B cell (primary cell): ENCODE data around the gene SMIM35. TPM values are rescaled to one million over a fixed set of nuclear protein-coding genes. Genes with fewer than 3 reads are reported as not detected.

Experiments
- ATAC-seq: fragments of 200-7000 bp; cut with Tn5 transposase; one replicate; pipeline ENCODE4 v1.10.0; 2021; ENCODE audit warnings: low read depth, mild to moderate bottlenecking, moderate number of reproducible peaks, moderate library complexity
- CTCF ChIA-PET: fragments of 350-600 bp; sonication (Branson Sonifier 250); formaldehyde crosslinking; loops from one replicate; lab custom pipeline; 2021; ENCODE audit warnings: antibody characterized with exemption, inconsistent platforms; lab: Charles Lee
- POLR2A ChIA-PET: fragments of 350-600 bp; sonication (Branson Sonifier 250); formaldehyde crosslinking; loops from one replicate; lab custom pipeline; 2021; ENCODE audit warnings: antibody characterized with exemption; lab: Charles Lee
- DNase-seq: peaks from one replicate; pipeline ENCODE4 v3.0.0; 2013
- H2AFZ ChIP-seq: 2 replicates; pipeline ENCODE4 v1.6.1; 2012; ENCODE audit warnings: mild to moderate bottlenecking, low read depth, low read length; ENCODE audit not compliant: insufficient read depth, poor library complexity, severe bottlenecking
- H3K27ac ChIP-seq, 2 donors: 1 replicate in 1 of 2; 2 replicates in 1 of 2; pipeline ENCODE4 v1.5.1; 2012 to 2013; ENCODE audit warnings: low read length in 2 of 2, mild to moderate bottlenecking in 2 of 2, moderate library complexity in 1 of 2
- H3K27me3 ChIP-seq, 4 experiments: fragments of 200-600 bp in 1 of 4; sonication (generic) in 1 of 4; replicated peaks in 1 of 4; 1 replicate in 2 of 4; 2 replicates in 2 of 4; pipeline versions ENCODE4 v1.6.1 to v1.7.0; 2013 to 2016; ENCODE audit warnings: low read length in 3 of 4, mild to moderate bottlenecking in 2 of 4, mixed read lengths in 1 of 4, moderate library complexity in 1 of 4; ENCODE audit not compliant: insufficient read depth in 4 of 4, control insufficient read depth in 3 of 4; ENCODE audit errors: control extremely low read depth in 1 of 4
- H3K36me3 ChIP-seq, 2 experiments: replicated peaks in 1 of 2; 1 replicate in 1 of 2; 2 replicates in 1 of 2; pipeline versions ENCODE4 v1.6.1 to v1.7.1; 2013; ENCODE audit warnings: low read length in 1 of 2; ENCODE audit not compliant: insufficient read depth in 2 of 2, control insufficient read depth in 1 of 2; ENCODE audit errors: control extremely low read depth in 1 of 2, extremely low read depth in 1 of 2
- H3K4me1 ChIP-seq, 2 donors: fragments of 200-600 bp in 1 of 2; sonication (generic) in 1 of 2; 1 replicate in 1 of 2; 2 replicates in 1 of 2; pipeline versions ENCODE4 v1.5.1 to v1.6.1; 2013 to 2017; ENCODE audit warnings: low read length in 2 of 2; ENCODE audit not compliant: control insufficient read depth in 2 of 2, insufficient read depth in 2 of 2
- H3K4me2 ChIP-seq: replicated peaks from 2 replicates; pipeline ENCODE3; 2012; ENCODE audit warnings: mild to moderate bottlenecking, low read depth, low read length; ENCODE audit not compliant: poor library complexity, severe bottlenecking
- H3K4me3 ChIP-seq, 5 experiments: fragments of 200-600 bp in 1 of 5; sonication (generic) in 1 of 5; 1 replicate in 3 of 5; 2 replicates in 2 of 5; pipeline versions ENCODE4 v1.5.1 to v1.7.0; 2011 to 2016; ENCODE audit warnings: low read length in 4 of 5, mild to moderate bottlenecking in 4 of 5, low read depth in 2 of 5, control low read depth in 1 of 5, moderate library complexity in 1 of 5; ENCODE audit not compliant: insufficient read depth in 1 of 5; ENCODE audit errors: control extremely low read depth in 1 of 5, extremely low read depth in 1 of 5
- H3K79me2 ChIP-seq: fragments of 200-600 bp; sonication (generic); one replicate; pipeline ENCODE4 v1.6.0; 2016; ENCODE audit warnings: low read length; ENCODE audit not compliant: control insufficient read depth, insufficient read depth
- H3K9ac ChIP-seq: fragments of 200-600 bp; sonication (generic); 2 replicates; pipeline ENCODE4 v1.6.1; 2017; ENCODE audit warnings: mild to moderate bottlenecking, low read length, moderate library complexity
- H3K9me3 ChIP-seq, 3 donors: one replicate each; pipeline versions ENCODE4 v1.6.1 to v1.7.1; 2013; ENCODE audit warnings: low read length in 2 of 3; ENCODE audit not compliant: control insufficient read depth in 2 of 3, insufficient read depth in 1 of 3; ENCODE audit errors: control extremely low read depth in 1 of 3
- H4K20me1 ChIP-seq: 2 replicates; pipeline ENCODE4 v1.6.0; 2012; ENCODE audit warnings: mild to moderate bottlenecking, low read length; ENCODE audit not compliant: insufficient read depth, control insufficient read depth, poor library complexity, severe bottlenecking
- H3K27ac Mint-ChIP-seq: one replicate; pipeline ENCODE4 v1.8.0; 2021; ENCODE audit warnings: mixed read lengths
- H3K27me3 Mint-ChIP-seq: one replicate; pipeline ENCODE4 v1.8.0; 2021; ENCODE audit warnings: mixed read lengths
- H3K4me1 Mint-ChIP-seq: one replicate; pipeline ENCODE4 v1.8.0; 2021; ENCODE audit warnings: mixed read lengths
- H3K4me3 Mint-ChIP-seq: one replicate; pipeline ENCODE4 v1.8.0; 2021; ENCODE audit warnings: mixed read lengths
- H3K9me3 Mint-ChIP-seq: one replicate; pipeline ENCODE4 v1.8.0; 2022; ENCODE audit warnings: mixed read lengths; ENCODE audit not compliant: insufficient read depth
- CTCF ChIP-seq: fragments of 200-600 bp; IDR thresholded peaks from one replicate; pipeline ENCODE4 v1.8.0; 2022; ENCODE audit warnings: antibody characterized with exemption, mild to moderate bottlenecking
- EZH2 ChIP-seq: IDR thresholded peaks from 2 replicates; pipeline ENCODE4 v1.6.1; 2012; ENCODE audit warnings: borderline replicate concordance, low read depth, mild to moderate bottlenecking, moderate library complexity, low read length; ENCODE audit not compliant: insufficient read depth, poor library complexity, severe bottlenecking
- WGBS: methylation state at CpG from one replicate; pipeline ENCODE4 v1.1.5; 2013; ENCODE audit warnings: missing lambda C conversion rate; ENCODE audit not compliant: insufficient coverage; 5-methylcytosine and 5-hydroxymethylcytosine counted together
- intact Hi-C: fragments of 100-400 bp; cut with micrococcal nuclease; formaldehyde crosslinking; loops from one replicate; pipeline ENCODE4 v1.10.0; 2022
- polyA plus RNA-seq: library from polyadenylated mRNA; depleted of rRNA; stranded (reverse); fragments of >200 nt; gene quantifications from 2 replicates; pipeline ENCODE4 v1.2.3, GENCODE V29; 2012
- total RNA-seq, 2 donors: library from RNA; stranded (reverse); fragments of 120-200 nt in 1 of 2; gene quantifications; 1 replicate in 1 of 2; 2 replicates in 1 of 2; pipeline versions ENCODE4 v1.2.3 to v1.2.4, GENCODE V29; 2013 to 2022

The SMIM35 gene
- total and polyA plus RNA-seq, 2 donors (not counting 1 experiment from before 2014, with no cell fraction given): 1.3 to 4.5 TPM

DNA sequence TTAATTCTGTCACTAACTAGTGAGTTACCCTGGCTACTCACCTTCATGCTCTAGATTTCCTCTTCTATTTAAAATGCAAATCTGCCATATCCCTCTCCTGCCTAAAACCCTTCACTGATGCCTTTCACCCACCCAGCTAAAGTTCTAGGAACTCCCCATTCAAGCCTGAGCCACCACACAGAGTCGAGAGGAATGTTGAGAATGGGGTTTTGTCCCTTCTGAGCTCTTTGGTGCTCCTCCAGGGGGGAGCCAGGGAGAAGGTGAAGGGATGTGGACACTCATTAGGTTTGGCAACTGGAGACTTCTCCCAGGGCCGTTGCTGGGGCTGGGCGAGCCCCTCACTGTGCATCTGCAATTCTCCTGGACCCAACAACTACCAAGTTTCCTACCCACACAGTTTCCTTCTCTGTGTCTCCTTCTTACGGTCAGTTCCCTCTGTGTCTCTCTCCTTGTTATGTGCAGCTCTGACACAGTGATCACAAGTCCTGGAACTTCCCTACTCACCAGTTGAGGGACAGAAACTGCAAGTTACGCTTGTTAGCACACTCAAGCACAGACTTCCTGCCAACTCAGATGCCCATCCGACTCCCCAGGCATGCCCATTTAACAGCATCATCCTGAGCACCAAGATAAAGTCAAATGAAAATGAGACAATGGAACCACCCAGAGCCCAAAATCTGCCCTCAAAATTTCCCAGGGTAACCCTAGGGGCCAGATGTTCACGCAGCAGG, 107.1 kb downstream of the SMIM35 start:
- H3K4me2 ChIP-seq: peak overlapping the region; percentile 50
- Mint-ChIP-seq H3K9me3 (no peaks in the 10 kb centered on the region), H3K4me1 (peaks cover 65% of the 10 kb centered on the region), H3K27ac (peak overlapping the region; percentile 79), H3K27me3 (no peaks in the 10 kb centered on the region), H3K4me3 (peak overlapping the region; percentile 59)
- H3K9me3 ChIP-seq: peaks cover 0 to 6% (median 0%) of the 10 kb centered on the region in 3 donors
- ATAC-seq (peak; percentile 71), DNase-seq (peak; percentile 74)
- WGBS: 22% methylated on average over 6 of the region's 7 CpGs
- H2AFZ ChIP-seq: peak overlapping the region; percentile 8
- H3K79me2 ChIP-seq: peaks cover 3% of the 10 kb centered on the region
- intact Hi-C loops: no loop called here
- H3K4me3 ChIP-seq: no peak overlapping the region
- H3K9ac ChIP-seq: no peak overlapping the region
- ChIA-PET POLR2A (interaction anchor here (1.0 to 2.6 kb wide), 5 partner anchors 17 to 72 kb away, joined by 3 to 10 read pairs (median 5); no protein-coding TSS in a partner anchor), CTCF (interaction anchor here (1.0 to 8.1 kb wide), 9 partner anchors 8 to 162 kb away, joined by 3 to 60 read pairs (median 5); no protein-coding TSS in a partner anchor)
- peak overlapping the region; percentile 69 to 79 for H3K27ac ChIP-seq
- H4K20me1 ChIP-seq: no peaks in the 10 kb centered on the region
- TF ChIP-seq EZH2: no peak
- TF ChIP-seq CTCF: no peak
- H3K36me3 ChIP-seq: peaks cover 0 to 2% of the 10 kb centered on the region in 2 experiments
- H3K4me1 ChIP-seq: peaks cover 33 to 49% of the 10 kb centered on the region in 2 donors
- H3K27me3 ChIP-seq: no peaks in the 10 kb centered on the region

DNA sequence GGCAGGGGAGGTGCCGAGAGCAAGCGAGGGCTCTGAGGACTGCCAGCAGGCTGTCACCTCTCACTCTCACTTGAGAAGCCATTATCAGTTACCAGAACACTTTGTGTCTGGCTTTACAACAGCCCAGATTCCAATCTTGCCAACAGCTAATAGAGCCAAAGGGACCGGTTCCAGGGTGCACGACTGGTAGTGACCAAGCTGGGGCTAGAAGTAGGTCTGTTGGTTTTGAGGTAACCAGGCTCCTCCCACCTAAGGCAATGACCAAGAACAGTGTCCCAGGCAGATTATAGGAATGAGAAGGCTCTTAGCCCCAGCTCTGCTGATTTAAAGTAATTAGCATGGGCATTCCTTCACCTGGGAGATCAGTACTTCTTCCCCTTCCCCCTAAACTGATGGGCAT, 107.8 kb downstream of the SMIM35 start:
- Histone ChIP-seq H3K9me3 (peaks cover 0 to 6% (median 0%) of the 10 kb centered on the region in 3 donors), H3K36me3 (peaks cover 0 to 2% of the 10 kb centered on the region in 2 experiments), H3K9ac (no peak overlapping the region), H2AFZ (no peak overlapping the region), H3K4me3 (no peak overlapping the region), H4K20me1 (no peaks in the 10 kb centered on the region), H3K4me2 (peak overlapping the region; percentile 50), H3K4me1 (peaks cover 32 to 47% of the 10 kb centered on the region in 2 donors), H3K27ac (peak overlapping the region; percentile 69 to 79), H3K27me3 (no peaks in the 10 kb centered on the region), H3K79me2 (peaks cover 3% of the 10 kb centered on the region)
- no peak for ATAC-seq
- Mint-ChIP-seq H3K4me1 (peaks cover 63% of the 10 kb centered on the region), H3K9me3 (no peaks in the 10 kb centered on the region), H3K4me3 (no peak overlapping the region), H3K27ac (peak overlapping the region; percentile 79), H3K27me3 (no peaks in the 10 kb centered on the region)
- intact Hi-C loops: no loop called here
- no peak for DNase-seq
- ChIA-PET CTCF (interaction anchor here (1.5 to 8.1 kb wide), 6 partner anchors 9 to 162 kb away, joined by 5 to 60 read pairs (median 11); no protein-coding TSS in a partner anchor), POLR2A (interaction anchor here (1.0 to 2.6 kb wide), 4 partner anchors 18 to 72 kb away, joined by 3 to 10 read pairs (median 6); no protein-coding TSS in a partner anchor)
- TF ChIP-seq EZH2 (no peak), CTCF (no peak)
- no CpG with 5 or more reads among the region's 4 CpGs for WGBS
